ENCODE results near the gene FRMD4B. TPM values are rescaled to one million over a fixed set of nuclear protein-coding genes. Genes with fewer than 3 reads are reported as not detected.

FRMD4B gene
- total and polyA plus RNA-seq, 2 experiments from 2014 or later: 6.4 to 12.8 TPM

DNA sequence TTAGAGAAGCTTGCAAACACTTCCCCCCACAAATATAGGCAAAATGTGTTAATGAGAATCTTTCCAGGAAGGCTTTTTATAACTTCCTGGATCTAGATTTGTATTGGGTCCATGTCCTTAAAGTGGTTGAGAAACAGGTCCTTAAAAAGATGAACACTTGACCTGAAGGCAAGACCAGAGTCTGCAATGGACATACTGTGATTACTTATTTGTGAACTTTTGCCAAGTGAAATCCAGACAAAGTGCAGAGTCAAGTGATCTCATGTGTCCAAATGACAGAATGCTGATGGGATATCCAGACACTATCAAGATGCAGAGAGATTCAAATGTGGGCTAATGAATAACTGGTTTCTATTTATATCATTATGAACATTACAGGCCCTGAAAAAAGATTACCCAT, 43.8 kb downstream of the FRMD4B start (continued):
- TF ChIP-seq, protein P1, sequence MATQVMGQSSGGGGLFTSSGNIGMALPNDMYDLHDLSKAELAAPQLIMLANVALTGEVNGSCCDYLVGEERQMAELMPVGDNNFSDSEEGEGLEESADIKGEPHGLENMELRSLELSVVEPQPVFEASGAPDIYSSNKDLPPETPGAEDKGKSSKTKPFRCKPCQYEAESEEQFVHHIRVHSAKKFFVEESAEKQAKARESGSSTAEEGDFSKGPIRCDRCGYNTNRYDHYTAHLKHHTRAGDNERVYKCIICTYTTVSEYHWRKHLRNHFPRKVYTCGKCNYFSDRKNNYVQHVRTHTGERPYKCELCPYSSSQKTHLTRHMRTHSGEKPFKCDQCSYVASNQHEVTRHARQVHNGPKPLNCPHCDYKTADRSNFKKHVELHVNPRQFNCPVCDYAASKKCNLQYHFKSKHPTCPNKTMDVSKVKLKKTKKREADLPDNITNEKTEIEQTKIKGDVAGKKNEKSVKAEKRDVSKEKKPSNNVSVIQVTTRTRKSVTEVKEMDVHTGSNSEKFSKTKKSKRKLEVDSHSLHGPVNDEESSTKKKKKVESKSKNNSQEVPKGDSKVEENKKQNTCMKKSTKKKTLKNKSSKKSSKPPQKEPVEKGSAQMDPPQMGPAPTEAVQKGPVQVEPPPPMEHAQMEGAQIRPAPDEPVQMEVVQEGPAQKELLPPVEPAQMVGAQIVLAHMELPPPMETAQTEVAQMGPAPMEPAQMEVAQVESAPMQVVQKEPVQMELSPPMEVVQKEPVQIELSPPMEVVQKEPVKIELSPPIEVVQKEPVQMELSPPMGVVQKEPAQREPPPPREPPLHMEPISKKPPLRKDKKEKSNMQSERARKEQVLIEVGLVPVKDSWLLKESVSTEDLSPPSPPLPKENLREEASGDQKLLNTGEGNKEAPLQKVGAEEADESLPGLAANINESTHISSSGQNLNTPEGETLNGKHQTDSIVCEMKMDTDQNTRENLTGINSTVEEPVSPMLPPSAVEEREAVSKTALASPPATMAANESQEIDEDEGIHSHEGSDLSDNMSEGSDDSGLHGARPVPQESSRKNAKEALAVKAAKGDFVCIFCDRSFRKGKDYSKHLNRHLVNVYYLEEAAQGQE (IDR thresholded peaks at IDR 0.05; ENCODE audit: unreplicated experiment): no peak

DNA sequence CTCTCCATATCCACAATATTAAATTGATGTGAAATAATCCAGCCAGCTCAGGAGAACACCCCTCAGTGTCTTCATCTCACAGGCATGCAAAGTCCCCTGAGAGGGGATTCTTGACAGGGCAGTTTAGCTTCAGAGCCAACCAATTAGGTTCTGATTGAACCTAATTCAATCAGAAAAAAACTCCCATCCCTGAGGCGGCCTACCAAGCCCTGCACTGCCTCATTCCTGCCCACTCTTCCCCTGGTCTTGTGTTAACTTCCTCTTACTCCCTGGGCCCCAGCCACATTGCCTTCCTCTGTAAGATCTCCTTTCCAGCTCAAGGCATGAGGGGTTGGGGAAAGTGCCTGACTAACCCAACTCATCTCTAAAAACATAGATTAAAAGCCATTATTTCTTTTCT, 46.1 kb downstream of the FRMD4B start:
- no peak overlapping the region for H3K27ac Mint-ChIP-seq
- H3K27me3 ChIP-seq (ENCODE audit: insufficient read depth): no peaks in the 10 kb centered on the region
- no peaks in the 10 kb centered on the region for H3K9me2 ChIP-seq (ENCODE audit: insufficient read depth)
- no peaks in the 10 kb centered on the region for H3K79me2 ChIP-seq (replicated peaks; ENCODE audit: insufficient read depth)
- H3K4me3 ChIP-seq: no peak overlapping the region
- no peak for DNase-seq (ENCODE audit: low spot score)
- ATAC-seq: no peak; the same call in 2 of the 3 replicates
- H3K36me3 ChIP-seq (ENCODE audit: insufficient read depth): no peaks in the 10 kb centered on the region
- peaks cover 12% of the 10 kb centered on the region; the same call in 1 of the 2 replicates for H3K4me1 ChIP-seq (ENCODE audit: insufficient read depth)
- no peaks in the 10 kb centered on the region; the same call in 1 of the 2 replicates for H4K20me1 ChIP-seq (replicated peaks; ENCODE audit: insufficient read depth)
- peaks cover 14% of the 10 kb centered on the region for H3K9me3 Mint-ChIP-seq
- H3K4me3 Mint-ChIP-seq: no peak overlapping the region
- H3K27ac ChIP-seq (ENCODE audit: low read depth): no peak overlapping the region; the same call in 1 of the 2 replicates
- peaks cover 4% of the 10 kb centered on the region; the same call in 1 of the 3 replicates for H3K36me3 Mint-ChIP-seq (ENCODE audit: low read depth)
- H3F3A ChIP-seq (replicated peaks; ENCODE audit: low read depth): no peaks in the 10 kb centered on the region
- no peak overlapping the region for H2AFZ ChIP-seq
- peaks cover 9% of the 10 kb centered on the region for H3K4me1 Mint-ChIP-seq
- no peak overlapping the region for H3K4me2 ChIP-seq
- H3K27me3 Mint-ChIP-seq (ENCODE audit: insufficient read depth, low read depth, poor library complexity): peaks cover 2% of the 10 kb centered on the region
- TF ChIP-seq EZH2phosphoT487 (IDR thresholded peaks at IDR 0.05; ENCODE audit: unreplicated experiment) (no peak), EZH2 (IDR thresholded peaks at IDR 0.05; ENCODE audit: low read depth, unreplicated experiment) (no peak), ZNF331 (CRISPR knock-in tag; IDR thresholded peaks at IDR 0.05; ENCODE audit: low read depth) (no peak), JUNB (IDR thresholded peaks at IDR 0.05; ENCODE audit: unreplicated experiment) (no peak), NANOG (IDR thresholded peaks at IDR 0.05; ENCODE audit: borderline replicate concordance) (no peak), CREB1 (CRISPR knock-in tag; IDR thresholded peaks at IDR 0.05; ENCODE audit: low read depth) (no peak), STAT1 (IDR thresholded peaks at IDR 0.05; ENCODE audit: unreplicated experiment) (no peak), ZNF114 (CRISPR knock-in tag; IDR thresholded peaks at IDR 0.05) (no peak)
- TF ChIP-seq, protein P2, sequence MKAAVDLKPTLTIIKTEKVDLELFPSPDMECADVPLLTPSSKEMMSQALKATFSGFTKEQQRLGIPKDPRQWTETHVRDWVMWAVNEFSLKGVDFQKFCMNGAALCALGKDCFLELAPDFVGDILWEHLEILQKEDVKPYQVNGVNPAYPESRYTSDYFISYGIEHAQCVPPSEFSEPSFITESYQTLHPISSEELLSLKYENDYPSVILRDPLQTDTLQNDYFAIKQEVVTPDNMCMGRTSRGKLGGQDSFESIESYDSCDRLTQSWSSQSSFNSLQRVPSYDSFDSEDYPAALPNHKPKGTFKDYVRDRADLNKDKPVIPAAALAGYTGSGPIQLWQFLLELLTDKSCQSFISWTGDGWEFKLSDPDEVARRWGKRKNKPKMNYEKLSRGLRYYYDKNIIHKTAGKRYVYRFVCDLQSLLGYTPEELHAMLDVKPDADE (IDR thresholded peaks at IDR 0.05): no peak
- TF ChIP-seq, protein P3, sequence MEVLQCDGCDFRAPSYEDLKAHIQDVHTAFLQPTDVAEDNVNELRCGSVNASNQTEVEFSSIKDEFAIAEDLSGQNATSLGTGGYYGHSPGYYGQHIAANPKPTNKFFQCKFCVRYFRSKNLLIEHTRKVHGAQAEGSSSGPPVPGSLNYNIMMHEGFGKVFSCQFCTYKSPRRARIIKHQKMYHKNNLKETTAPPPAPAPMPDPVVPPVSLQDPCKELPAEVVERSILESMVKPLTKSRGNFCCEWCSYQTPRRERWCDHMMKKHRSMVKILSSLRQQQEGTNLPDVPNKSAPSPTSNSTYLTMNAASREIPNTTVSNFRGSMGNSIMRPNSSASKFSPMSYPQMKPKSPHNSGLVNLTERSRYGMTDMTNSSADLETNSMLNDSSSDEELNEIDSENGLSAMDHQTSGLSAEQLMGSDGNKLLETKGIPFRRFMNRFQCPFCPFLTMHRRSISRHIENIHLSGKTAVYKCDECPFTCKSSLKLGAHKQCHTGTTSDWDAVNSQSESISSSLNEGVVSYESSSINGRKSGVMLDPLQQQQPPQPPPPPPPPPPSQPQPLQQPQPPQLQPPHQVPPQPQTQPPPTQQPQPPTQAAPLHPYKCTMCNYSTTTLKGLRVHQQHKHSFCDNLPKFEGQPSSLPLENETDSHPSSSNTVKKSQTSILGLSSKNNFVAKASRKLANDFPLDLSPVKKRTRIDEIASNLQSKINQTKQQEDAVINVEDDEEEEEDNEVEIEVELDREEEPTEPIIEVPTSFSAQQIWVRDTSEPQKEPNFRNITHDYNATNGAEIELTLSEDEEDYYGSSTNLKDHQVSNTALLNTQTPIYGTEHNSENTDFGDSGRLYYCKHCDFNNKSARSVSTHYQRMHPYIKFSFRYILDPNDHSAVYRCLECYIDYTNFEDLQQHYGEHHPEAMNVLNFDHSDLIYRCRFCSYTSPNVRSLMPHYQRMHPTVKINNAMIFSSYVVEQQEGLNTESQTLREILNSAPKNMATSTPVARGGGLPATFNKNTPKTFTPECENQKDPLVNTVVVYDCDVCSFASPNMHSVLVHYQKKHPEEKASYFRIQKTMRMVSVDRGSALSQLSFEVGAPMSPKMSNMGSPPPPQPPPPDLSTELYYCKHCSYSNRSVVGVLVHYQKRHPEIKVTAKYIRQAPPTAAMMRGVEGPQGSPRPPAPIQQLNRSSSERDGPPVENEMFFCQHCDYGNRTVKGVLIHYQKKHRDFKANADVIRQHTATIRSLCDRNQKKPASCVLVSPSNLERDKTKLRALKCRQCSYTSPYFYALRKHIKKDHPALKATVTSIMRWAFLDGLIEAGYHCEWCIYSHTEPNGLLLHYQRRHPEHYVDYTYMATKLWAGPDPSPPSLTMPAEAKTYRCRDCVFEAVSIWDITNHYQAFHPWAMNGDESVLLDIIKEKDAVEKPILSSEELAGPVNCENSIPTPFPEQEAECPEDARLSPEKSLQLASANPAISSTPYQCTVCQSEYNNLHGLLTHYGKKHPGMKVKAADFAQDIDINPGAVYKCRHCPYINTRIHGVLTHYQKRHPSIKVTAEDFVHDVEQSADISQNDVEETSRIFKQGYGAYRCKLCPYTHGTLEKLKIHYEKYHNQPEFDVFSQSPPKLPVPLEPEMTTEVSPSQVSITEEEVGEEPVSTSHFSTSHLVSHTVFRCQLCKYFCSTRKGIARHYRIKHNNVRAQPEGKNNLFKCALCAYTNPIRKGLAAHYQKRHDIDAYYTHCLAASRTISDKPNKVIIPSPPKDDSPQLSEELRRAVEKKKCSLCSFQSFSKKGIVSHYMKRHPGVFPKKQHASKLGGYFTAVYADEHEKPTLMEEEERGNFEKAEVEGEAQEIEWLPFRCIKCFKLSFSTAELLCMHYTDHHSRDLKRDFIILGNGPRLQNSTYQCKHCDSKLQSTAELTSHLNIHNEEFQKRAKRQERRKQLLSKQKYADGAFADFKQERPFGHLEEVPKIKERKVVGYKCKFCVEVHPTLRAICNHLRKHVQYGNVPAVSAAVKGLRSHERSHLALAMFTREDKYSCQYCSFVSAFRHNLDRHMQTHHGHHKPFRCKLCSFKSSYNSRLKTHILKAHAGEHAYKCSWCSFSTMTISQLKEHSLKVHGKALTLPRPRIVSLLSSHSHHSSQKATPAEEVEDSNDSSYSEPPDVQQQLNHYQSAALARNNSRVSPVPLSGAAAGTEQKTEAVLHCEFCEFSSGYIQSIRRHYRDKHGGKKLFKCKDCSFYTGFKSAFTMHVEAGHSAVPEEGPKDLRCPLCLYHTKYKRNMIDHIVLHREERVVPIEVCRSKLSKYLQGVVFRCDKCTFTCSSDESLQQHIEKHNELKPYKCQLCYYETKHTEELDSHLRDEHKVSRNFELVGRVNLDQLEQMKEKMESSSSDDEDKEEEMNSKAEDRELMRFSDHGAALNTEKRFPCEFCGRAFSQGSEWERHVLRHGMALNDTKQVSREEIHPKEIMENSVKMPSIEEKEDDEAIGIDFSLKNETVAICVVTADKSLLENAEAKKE (CRISPR knock-in tag; IDR thresholded peaks at IDR 0.05): no peak
- TF ChIP-seq, protein P4, sequence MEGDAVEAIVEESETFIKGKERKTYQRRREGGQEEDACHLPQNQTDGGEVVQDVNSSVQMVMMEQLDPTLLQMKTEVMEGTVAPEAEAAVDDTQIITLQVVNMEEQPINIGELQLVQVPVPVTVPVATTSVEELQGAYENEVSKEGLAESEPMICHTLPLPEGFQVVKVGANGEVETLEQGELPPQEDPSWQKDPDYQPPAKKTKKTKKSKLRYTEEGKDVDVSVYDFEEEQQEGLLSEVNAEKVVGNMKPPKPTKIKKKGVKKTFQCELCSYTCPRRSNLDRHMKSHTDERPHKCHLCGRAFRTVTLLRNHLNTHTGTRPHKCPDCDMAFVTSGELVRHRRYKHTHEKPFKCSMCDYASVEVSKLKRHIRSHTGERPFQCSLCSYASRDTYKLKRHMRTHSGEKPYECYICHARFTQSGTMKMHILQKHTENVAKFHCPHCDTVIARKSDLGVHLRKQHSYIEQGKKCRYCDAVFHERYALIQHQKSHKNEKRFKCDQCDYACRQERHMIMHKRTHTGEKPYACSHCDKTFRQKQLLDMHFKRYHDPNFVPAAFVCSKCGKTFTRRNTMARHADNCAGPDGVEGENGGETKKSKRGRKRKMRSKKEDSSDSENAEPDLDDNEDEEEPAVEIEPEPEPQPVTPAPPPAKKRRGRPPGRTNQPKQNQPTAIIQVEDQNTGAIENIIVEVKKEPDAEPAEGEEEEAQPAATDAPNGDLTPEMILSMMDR (conservative IDR thresholded peaks at IDR 0.05; ENCODE audit: low read depth in 2 of 2): no peak
